ENCODE data around the gene INPP5D. TPM values are rescaled to one million over a fixed set of nuclear protein-coding genes. Genes with fewer than 3 reads are reported as not detected.

INPP5D gene
- total RNA-seq, 1 donor from 2014 or later = 4.9 TPM

DNA sequence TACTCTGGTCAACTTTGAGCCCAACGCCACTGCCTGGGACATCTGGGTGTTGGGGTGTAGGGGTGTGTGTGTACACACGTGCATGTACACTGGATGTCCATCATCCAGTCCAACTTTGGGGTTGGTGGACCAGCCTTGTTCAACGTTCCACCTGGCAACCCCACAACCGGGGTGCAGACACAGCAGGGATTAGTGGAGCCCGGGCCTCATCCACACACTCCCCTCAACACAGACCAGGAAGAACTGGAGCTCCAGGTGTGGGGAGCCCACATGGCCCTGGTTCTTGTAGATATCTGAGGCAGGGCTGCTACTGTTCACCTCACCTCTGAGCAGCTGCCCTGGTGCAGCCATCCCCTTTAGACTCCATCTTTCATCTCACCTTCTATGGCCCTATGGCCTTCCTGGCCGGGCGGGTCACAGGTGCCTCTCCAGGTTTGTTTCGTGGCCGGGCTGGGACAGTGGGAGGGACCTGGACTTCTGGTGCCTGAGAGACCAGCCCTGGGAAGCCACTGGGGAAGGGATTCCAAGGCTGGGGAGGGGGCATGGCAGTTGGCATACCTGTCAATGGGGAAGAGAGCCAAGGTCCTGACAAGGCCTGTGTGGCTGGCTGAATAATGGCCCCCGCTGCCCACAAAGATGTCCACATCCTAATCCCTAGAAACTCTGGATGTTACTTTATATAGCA lies 20.2 kb upstream of the INPP5D start:
- H3K9me3 ChIP-seq (replicated peaks) = no peaks in the 10 kb centered on the region
- H3K27me3 ChIP-seq (ENCODE audit: low read depth) = peaks cover 23% of the 10 kb centered on the region
- no peaks in the 10 kb centered on the region for H3K36me3 ChIP-seq
- TF ChIP-seq, protein P1, sequence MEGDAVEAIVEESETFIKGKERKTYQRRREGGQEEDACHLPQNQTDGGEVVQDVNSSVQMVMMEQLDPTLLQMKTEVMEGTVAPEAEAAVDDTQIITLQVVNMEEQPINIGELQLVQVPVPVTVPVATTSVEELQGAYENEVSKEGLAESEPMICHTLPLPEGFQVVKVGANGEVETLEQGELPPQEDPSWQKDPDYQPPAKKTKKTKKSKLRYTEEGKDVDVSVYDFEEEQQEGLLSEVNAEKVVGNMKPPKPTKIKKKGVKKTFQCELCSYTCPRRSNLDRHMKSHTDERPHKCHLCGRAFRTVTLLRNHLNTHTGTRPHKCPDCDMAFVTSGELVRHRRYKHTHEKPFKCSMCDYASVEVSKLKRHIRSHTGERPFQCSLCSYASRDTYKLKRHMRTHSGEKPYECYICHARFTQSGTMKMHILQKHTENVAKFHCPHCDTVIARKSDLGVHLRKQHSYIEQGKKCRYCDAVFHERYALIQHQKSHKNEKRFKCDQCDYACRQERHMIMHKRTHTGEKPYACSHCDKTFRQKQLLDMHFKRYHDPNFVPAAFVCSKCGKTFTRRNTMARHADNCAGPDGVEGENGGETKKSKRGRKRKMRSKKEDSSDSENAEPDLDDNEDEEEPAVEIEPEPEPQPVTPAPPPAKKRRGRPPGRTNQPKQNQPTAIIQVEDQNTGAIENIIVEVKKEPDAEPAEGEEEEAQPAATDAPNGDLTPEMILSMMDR (IDR thresholded peaks at IDR 0.05; ENCODE audit: borderline replicate concordance) = no peak
- no peak overlapping the region for H3K4me3 ChIP-seq
- no peak for DNase-seq
- H3K27ac ChIP-seq (replicated peaks) = no peak overlapping the region
- intact Hi-C loops (cut with micrococcal nuclease) = no loop called here
- H3K4me1 ChIP-seq = peaks cover 6% of the 10 kb centered on the region

DNA sequence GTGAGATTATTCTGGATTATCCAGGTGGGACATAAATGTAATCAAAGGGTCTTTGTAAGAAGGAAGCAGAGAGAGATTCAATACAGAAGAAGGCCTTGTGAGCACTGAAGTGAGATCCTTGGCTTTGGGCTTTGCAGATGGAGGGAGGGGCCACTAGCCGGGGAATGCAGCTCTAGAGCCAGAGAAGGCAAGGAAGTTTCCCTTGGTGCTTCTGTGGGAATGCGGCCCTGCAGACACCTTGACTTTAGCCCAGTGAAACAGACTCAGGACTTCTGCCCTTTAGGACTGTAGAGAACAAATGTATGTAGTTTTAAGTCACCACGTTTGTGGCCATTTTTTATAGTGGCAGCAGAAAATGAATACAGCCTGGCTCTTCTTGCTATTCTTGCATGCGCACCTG lies 19.6 kb upstream of the INPP5D start:
- Histone ChIP-seq H3K27ac (replicated peaks) (no peak overlapping the region), H3K36me3 (no peaks in the 10 kb centered on the region), H3K9me3 (replicated peaks) (no peaks in the 10 kb centered on the region), H3K27me3 (ENCODE audit: low read depth) (peaks cover 23% of the 10 kb centered on the region), H3K4me1 (peaks cover 6% of the 10 kb centered on the region), H3K4me3 (no peak overlapping the region)
- TF ChIP-seq, protein P1 (IDR thresholded peaks at IDR 0.05; ENCODE audit: borderline replicate concordance) = no peak
- intact Hi-C loops (cut with micrococcal nuclease) = no loop called here
- DNase-seq = no peak

DNA sequence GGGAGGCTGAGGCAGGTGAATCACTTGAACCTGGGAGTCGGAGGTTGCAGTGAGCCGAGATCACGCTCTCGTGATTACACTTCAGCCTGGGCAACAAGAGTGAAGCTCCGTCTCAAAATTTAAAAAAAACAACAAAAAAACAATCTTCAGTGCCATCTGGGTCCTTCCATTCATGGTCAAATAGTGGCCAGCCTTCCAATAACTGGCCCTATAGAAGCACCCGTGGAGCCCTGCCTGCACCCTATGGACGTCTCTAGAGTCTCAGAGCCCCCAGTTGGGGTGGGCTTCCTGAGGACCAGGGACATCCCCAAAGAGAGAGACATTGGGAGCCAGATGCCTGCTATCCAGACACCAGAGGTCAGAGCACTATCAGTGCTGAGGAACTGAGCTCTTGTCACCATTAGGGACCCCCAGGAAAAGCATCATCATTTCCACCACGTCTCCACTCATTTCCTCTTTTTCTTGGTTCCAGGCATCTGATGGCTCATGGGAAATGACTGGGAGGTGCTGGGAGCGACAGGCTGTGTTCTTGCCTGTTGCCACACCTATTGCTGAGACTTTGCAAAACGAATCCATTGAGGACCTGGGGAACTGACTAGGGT lies 18.3 kb upstream of the INPP5D start:
- intact Hi-C loops (cut with micrococcal nuclease) = no loop called here
- H3K36me3 ChIP-seq = no peaks in the 10 kb centered on the region
- no peak overlapping the region for H3K27ac ChIP-seq (replicated peaks)
- no peaks in the 10 kb centered on the region for H3K9me3 ChIP-seq (replicated peaks)
- H3K4me3 ChIP-seq = no peak overlapping the region
- TF ChIP-seq, protein P1 (IDR thresholded peaks at IDR 0.05; ENCODE audit: borderline replicate concordance) = peak; percentile 28
- DNase-seq = no peak
- peaks cover 23% of the 10 kb centered on the region for H3K27me3 ChIP-seq (ENCODE audit: low read depth)
- H3K4me1 ChIP-seq = peaks cover 6% of the 10 kb centered on the region

DNA sequence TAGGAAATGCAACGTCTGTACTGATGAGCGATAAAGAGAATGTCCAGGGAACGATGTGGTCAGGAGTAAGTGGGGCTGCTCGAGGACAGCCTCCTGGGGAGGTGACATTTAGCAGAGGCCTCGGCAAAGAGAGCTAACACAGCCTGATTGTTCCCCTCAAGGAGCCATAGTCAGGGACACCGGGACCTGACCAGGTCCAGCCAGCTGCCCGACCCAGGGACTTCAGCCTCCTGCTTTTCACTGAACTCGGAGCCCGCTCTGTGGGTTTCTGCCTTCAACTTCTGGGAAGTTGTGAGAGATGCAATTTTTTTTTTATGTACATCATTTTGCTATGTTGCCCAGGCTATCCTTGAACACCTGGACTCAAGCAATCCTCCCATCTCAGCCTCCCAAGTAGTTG lies 17.6 kb upstream of the INPP5D start:
- intact Hi-C loops (cut with micrococcal nuclease) = no loop called here
- Histone ChIP-seq H3K4me3 (no peak overlapping the region), H3K27ac (replicated peaks) (no peak overlapping the region), H3K27me3 (ENCODE audit: low read depth) (peaks cover 27% of the 10 kb centered on the region), H3K4me1 (peaks cover 6% of the 10 kb centered on the region), H3K36me3 (no peaks in the 10 kb centered on the region), H3K9me3 (replicated peaks) (no peaks in the 10 kb centered on the region)
- DNase-seq = no peak
- TF ChIP-seq, protein P1 (IDR thresholded peaks at IDR 0.05; ENCODE audit: borderline replicate concordance) = no peak

DNA sequence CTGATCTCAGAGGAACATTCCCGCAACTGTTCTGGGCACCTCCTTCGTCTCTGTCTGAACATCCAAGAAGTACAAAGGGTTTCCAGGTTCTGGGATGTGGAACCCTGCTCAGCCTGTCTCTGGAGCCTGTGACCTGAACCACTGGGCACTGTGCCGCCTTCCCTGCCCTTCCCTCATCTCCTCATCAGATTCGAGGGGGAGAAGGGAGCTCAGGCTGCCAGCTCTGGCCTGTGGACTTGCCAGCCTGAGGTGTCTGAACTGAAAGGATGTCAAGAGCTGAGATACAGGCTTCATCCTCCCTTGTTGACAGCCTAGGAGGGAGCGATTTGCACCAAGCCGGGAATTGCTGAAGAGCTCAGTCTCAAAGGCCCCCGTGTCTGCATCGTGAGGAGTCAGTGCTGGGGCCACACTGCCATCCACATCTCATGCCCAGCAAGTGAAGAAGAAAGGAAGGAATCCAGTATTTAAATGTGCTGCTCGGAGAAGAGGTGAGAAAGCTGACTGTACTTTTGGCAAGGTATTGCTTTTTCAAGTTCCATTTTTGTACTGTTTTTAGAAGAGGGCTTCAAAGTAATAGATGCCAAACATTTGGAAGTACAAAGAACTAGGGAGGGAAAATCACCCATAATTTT lies 15.1 kb upstream of the INPP5D start:
- no peaks in the 10 kb centered on the region for H3K36me3 ChIP-seq
- TF ChIP-seq, protein P1 (IDR thresholded peaks at IDR 0.05; ENCODE audit: borderline replicate concordance) = no peak
- peaks cover 6% of the 10 kb centered on the region for H3K4me1 ChIP-seq
- H3K27ac ChIP-seq (replicated peaks) = no peak overlapping the region
- H3K27me3 ChIP-seq (ENCODE audit: low read depth) = peaks cover 42% of the 10 kb centered on the region
- no peaks in the 10 kb centered on the region for H3K9me3 ChIP-seq (replicated peaks)
- H3K4me3 ChIP-seq = no peak overlapping the region
- no peak for DNase-seq
- intact Hi-C loops (cut with micrococcal nuclease) = no loop called here
